GM12878 (cell line): ENCODE data around the gene MAN1B1. TPM values are rescaled to one million over a fixed set of nuclear protein-coding genes. Genes with fewer than 3 reads are reported as not detected.
A peak's percentile ranks its signal among the peaks of the same experiment; 100 is the strongest.

ENCODE experiments used
- ATAC-seq: fragments of 200-7000 bp; cut with Tn5 transposase; 3 replicates; pipeline ENCODE4 v1.9.1; 2020; ENCODE audit warnings: mild to moderate bottlenecking, moderate library complexity
- BruUV-seq: library from RNA; stranded (reverse); fragments of 400-500 nt; replicated peaks from 2 replicates; lab custom pipeline; 2021; lab: Mats Ljungman, UMichigan
- CTCF ChIA-PET: fragments of 300-600 bp; sonication (Branson Sonifier 250); formaldehyde crosslinking; extraction: SDS; loops from one replicate; lab custom pipeline; 2021; ENCODE audit warnings: inconsistent platforms; lab: Yijun Ruan, JAX
- POLR2A ChIA-PET: fragments of 350-600 bp; formaldehyde crosslinking; extraction: SDS; loops from one replicate; lab custom pipeline; 2021; ENCODE audit warnings: inconsistent platforms; lab: Charles Lee
- RAD21 ChIA-PET: fragments of 300-600 bp; sonication (Branson Sonifier 250); formaldehyde crosslinking; loops from one replicate; lab custom pipeline; 2023; ENCODE audit warnings: antibody characterized with exemption; ENCODE audit not compliant: unreplicated experiment; lab: Charles Lee
- SMC1A ChIA-PET: fragments of 300-600 bp; sonication (Branson Sonifier 250); formaldehyde crosslinking; loops from one replicate; lab custom pipeline; 2023; ENCODE audit not compliant: unreplicated experiment, uncharacterized antibody; lab: Charles Lee
- DNase-seq: peaks from one replicate; pipeline ENCODE4 v3.0.0-alpha.2; 2011; ENCODE audit warnings: low read depth, low spot score
- FAIRE-seq: peaks from 3 replicates; lab custom pipeline; 2011; peaks lifted over from hg19 to GRCh38; lab: Jason Lieb, UNC
- H2AFZ ChIP-seq: 2 replicates; pipeline ENCODE4 v1.6.0; 2011; ENCODE audit warnings: low read depth, low read length, control low read depth; ENCODE audit not compliant: control insufficient read depth
- H3K27ac ChIP-seq: 2 replicates; pipeline ENCODE4 v1.5.1; 2011; ENCODE audit warnings: control low read depth; ENCODE audit not compliant: control insufficient read depth, insufficient read depth
- H3K27me3 ChIP-seq, 2 experiments: replicated peaks in 1 of 2; 2 replicates each; pipeline versions ENCODE4 v1.6.0 to v1.6.1; 2011; ENCODE audit warnings: low read length in 1 of 2; ENCODE audit not compliant: control insufficient read depth in 2 of 2, insufficient read depth in 2 of 2
- H3K36me3 ChIP-seq, 2 experiments: 2 replicates each; pipeline ENCODE4 v1.5.1; 2011; ENCODE audit warnings: low read length in 1 of 2; ENCODE audit not compliant: control insufficient read depth in 2 of 2, insufficient read depth in 2 of 2
- H3K4me1 ChIP-seq: 2 replicates; pipeline ENCODE4 v1.6.1; 2011; ENCODE audit warnings: mild to moderate bottlenecking, low read length, moderate library complexity, mixed read lengths; ENCODE audit not compliant: control insufficient read depth, insufficient read depth
- H3K4me2 ChIP-seq: 2 replicates; pipeline ENCODE4 v1.6.0; 2011; ENCODE audit warnings: control low read depth; ENCODE audit not compliant: control insufficient read depth, insufficient read depth
- H3K4me3 ChIP-seq: fragments of 200-600 bp; sonication (generic); 2 replicates; pipeline ENCODE4 v1.5.1; 2016
- H3K79me2 ChIP-seq: 2 replicates; pipeline ENCODE4 v1.6.0; 2011; ENCODE audit warnings: low read length; ENCODE audit not compliant: control insufficient read depth, insufficient read depth
- H3K9ac ChIP-seq: 2 replicates; pipeline ENCODE4 v1.8.0; 2011; ENCODE audit warnings: low read length, control low read depth, mixed read lengths; ENCODE audit not compliant: control insufficient read depth, insufficient read depth
- H3K9me3 ChIP-seq: replicated peaks from 3 replicates; pipeline ENCODE4 v1.5.1; 2011; ENCODE audit warnings: mild to moderate bottlenecking, low read length; ENCODE audit not compliant: control insufficient read depth, insufficient read depth
- H4K20me1 ChIP-seq: 2 replicates; pipeline ENCODE4 v1.6.0; 2011; ENCODE audit not compliant: control insufficient read depth, insufficient read depth
- BCL11A ChIP-seq: IDR thresholded peaks from 2 replicates; pipeline ENCODE4 v1.6.1; 2011; ENCODE audit warnings: low read depth, low read length
- PML ChIP-seq: IDR thresholded peaks from 2 replicates; pipeline ENCODE4 v1.6.1; 2012; ENCODE audit warnings: low read length, inconsistent platforms
- WGBS: methylation state at CpG from one replicate; pipeline ENCODE4 v1.1.6; 2016; ENCODE audit warnings: low lambda C conversion rate; ENCODE audit not compliant: insufficient replicate concordance, insufficient coverage; ENCODE audit errors: missing lambda C conversion rate; 5-methylcytosine and 5-hydroxymethylcytosine counted together
- in situ Hi-C: fragments of 300-500 bp; cut with MboI; formaldehyde crosslinking; loops from 9 replicates; pipeline ENCODE4 v1.14.3; 2018; ENCODE audit warnings: mixed read lengths
- intact Hi-C: fragments of 100-400 bp; cut with micrococcal nuclease; formaldehyde crosslinking; loops from one replicate; pipeline ENCODE4 v1.14.2; 2022; ENCODE audit not compliant: unreplicated experiment
- polyA plus RNA-seq, 11 experiments: library from polyadenylated mRNA; depleted of rRNA in 4 of 11; unstranded in 6 of 11; stranded (reverse) in 5 of 11; fragments of >200 nt; fragmentation: Nextera tagmentation in 4 of 11; fragmentation: Illumina TruSeq in 1 of 11; extraction: Ambion mirVana in 4 of 11; extraction: Trizol in 1 of 11; gene quantifications; 1 replicate in 1 of 11; 2 replicates in 10 of 11; pipeline versions ENCODE4 v1.2.1 to v1.2.3, GENCODE V29; 2011 to 2016; ENCODE audit warnings: inconsistent platforms in 2 of 11, missing spikeins in 2 of 11, low read depth in 1 of 11
- total RNA-seq, 4 experiments: library from RNA; depleted of rRNA in 3 of 4; stranded (reverse); fragments of >200 nt in 3 of 4; fragmentation: Illumina TruSeq in 1 of 4; extraction: Trizol in 1 of 4; gene quantifications; 2 replicates each; pipeline versions ENCODE4 v1.2.1 to v1.2.3, GENCODE V29; 2013 to 2021
- TF ChIP-seq, protein P1 (sequence below): IDR thresholded peaks from 2 replicates; pipeline ENCODE4 v1.6.1; 2012; ENCODE audit warnings: improper control_type of control experiment, low read depth, low read length; ENCODE audit not compliant: insufficient replicate concordance
- TF ChIP-seq, protein P2 (sequence below): IDR thresholded peaks from 2 replicates; pipeline ENCODE4 v1.6.1; 2012; ENCODE audit warnings: mild to moderate bottlenecking, low read depth, low read length

MAN1B1 gene
- total and polyA plus RNA-seq, 10 of the 15 experiments (the other 5 are each of a cell fraction or from before 2014, with no cell fraction given), result 0.71 to 34.1 (median 22.7) TPM

DNA sequence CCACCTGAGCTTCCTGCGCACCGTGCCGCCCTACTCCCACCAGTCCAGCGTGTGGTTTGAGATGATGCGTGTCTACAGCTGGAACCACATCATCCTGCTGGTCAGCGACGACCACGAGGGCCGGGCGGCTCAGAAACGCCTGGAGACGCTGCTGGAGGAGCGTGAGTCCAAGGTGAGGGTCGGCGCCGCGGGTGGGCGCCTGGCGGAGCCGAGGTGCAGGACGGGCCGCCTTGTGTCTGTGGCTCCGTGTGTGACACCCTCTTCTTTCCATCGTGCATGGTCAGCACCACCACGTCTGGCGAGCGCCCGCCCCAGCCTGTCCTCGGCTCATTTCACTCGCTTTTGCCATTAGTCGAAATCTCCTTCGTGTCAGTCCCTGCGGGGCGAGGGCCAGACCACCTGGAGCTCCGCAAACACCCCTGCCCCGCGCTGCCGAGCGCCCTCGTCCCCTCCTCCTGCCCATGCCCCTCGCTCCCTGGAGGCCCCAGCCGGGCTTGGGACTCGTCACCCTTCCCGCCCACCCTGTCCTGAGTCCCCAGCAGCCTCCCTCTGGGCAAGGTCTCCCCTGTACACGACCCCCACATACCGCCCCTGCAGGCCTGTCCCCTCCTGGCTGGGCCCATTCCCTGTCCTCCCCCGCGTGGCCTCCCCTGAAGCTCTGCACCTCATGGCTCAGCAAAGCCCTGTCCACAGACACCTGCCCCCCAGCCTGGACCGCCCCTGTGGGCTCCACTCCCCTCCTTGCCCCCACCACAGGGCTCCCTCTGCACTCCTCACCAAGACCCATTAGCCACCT lies 59.1 kb downstream of the MAN1B1 start (continued):
- TF ChIP-seq, protein P1, sequence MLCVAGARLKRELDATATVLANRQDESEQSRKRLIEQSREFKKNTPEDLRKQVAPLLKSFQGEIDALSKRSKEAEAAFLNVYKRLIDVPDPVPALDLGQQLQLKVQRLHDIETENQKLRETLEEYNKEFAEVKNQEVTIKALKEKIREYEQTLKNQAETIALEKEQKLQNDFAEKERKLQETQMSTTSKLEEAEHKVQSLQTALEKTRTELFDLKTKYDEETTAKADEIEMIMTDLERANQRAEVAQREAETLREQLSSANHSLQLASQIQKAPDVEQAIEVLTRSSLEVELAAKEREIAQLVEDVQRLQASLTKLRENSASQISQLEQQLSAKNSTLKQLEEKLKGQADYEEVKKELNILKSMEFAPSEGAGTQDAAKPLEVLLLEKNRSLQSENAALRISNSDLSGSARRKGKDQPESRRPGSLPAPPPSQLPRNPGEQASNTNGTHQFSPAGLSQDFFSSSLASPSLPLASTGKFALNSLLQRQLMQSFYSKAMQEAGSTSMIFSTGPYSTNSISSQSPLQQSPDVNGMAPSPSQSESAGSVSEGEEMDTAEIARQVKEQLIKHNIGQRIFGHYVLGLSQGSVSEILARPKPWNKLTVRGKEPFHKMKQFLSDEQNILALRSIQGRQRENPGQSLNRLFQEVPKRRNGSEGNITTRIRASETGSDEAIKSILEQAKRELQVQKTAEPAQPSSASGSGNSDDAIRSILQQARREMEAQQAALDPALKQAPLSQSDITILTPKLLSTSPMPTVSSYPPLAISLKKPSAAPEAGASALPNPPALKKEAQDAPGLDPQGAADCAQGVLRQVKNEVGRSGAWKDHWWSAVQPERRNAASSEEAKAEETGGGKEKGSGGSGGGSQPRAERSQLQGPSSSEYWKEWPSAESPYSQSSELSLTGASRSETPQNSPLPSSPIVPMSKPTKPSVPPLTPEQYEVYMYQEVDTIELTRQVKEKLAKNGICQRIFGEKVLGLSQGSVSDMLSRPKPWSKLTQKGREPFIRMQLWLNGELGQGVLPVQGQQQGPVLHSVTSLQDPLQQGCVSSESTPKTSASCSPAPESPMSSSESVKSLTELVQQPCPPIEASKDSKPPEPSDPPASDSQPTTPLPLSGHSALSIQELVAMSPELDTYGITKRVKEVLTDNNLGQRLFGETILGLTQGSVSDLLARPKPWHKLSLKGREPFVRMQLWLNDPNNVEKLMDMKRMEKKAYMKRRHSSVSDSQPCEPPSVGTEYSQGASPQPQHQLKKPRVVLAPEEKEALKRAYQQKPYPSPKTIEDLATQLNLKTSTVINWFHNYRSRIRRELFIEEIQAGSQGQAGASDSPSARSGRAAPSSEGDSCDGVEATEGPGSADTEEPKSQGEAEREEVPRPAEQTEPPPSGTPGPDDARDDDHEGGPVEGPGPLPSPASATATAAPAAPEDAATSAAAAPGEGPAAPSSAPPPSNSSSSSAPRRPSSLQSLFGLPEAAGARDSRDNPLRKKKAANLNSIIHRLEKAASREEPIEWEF, result no peak
- TF ChIP-seq BCL11A, result no peak

DNA sequence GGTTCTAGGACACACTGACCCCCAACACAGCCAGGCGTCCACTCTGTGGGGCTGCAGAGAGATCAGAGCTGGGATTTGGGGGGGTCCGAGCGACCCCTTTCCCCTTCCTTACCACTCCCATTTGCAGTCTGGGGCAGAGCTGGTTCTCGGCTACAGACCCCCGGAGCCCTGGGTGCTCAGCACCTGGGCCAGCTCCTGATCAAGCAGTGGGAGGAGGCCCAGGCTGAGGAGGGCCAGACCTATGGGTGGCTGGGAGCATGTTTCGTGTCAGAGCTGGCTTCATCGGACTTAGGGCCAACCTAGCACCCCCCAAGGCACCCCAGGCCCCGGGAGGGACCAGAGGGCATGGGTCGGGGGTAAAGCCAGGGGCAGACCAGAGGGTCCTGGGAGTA lies 59.7 kb downstream of the MAN1B1 start:
- no peak for DNase-seq
- no peak overlapping the region for H3K4me2 ChIP-seq
- BruUV-seq, result no TSS peak
- ChIA-PET CTCF (no interaction called here), SMC1A (no interaction called here), RAD21 (no interaction called here), POLR2A (interaction anchor here (0.5 kb wide), 1 partner anchor 61 kb away, joined by 3 read pairs; no protein-coding TSS in a partner anchor)
- TF ChIP-seq, protein P2, sequence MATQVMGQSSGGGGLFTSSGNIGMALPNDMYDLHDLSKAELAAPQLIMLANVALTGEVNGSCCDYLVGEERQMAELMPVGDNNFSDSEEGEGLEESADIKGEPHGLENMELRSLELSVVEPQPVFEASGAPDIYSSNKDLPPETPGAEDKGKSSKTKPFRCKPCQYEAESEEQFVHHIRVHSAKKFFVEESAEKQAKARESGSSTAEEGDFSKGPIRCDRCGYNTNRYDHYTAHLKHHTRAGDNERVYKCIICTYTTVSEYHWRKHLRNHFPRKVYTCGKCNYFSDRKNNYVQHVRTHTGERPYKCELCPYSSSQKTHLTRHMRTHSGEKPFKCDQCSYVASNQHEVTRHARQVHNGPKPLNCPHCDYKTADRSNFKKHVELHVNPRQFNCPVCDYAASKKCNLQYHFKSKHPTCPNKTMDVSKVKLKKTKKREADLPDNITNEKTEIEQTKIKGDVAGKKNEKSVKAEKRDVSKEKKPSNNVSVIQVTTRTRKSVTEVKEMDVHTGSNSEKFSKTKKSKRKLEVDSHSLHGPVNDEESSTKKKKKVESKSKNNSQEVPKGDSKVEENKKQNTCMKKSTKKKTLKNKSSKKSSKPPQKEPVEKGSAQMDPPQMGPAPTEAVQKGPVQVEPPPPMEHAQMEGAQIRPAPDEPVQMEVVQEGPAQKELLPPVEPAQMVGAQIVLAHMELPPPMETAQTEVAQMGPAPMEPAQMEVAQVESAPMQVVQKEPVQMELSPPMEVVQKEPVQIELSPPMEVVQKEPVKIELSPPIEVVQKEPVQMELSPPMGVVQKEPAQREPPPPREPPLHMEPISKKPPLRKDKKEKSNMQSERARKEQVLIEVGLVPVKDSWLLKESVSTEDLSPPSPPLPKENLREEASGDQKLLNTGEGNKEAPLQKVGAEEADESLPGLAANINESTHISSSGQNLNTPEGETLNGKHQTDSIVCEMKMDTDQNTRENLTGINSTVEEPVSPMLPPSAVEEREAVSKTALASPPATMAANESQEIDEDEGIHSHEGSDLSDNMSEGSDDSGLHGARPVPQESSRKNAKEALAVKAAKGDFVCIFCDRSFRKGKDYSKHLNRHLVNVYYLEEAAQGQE, result peak; percentile 67; the same call in 1 of the 2 replicates
- no peak for TF ChIP-seq PML
- peaks cover 6% of the 10 kb centered on the region; the same call in 1 of the 2 replicates for H3K4me1 ChIP-seq
- no peaks in the 10 kb centered on the region; a peak in 1 of 4 replicates for H3K27me3 ChIP-seq
- no peaks in the 10 kb centered on the region for H3K9me3 ChIP-seq
- H3K27ac ChIP-seq, result no peak overlapping the region
- H3K79me2 ChIP-seq, result no peaks in the 10 kb centered on the region
- H4K20me1 ChIP-seq, result no peaks in the 10 kb centered on the region
- intact Hi-C loops, result no loop called here
- in situ Hi-C loops, result no loop called here
- no peak for FAIRE-seq
- H3K4me3 ChIP-seq, result no peak overlapping the region
- 53% methylated on average over 8 of the region's 9 CpGs for WGBS
- H3K9ac ChIP-seq, result no peak overlapping the region
- ATAC-seq, result no peak
- H3K36me3 ChIP-seq, result no peaks in the 10 kb centered on the region
- H2AFZ ChIP-seq, result no peak overlapping the region
